ENCODE results near the gene SYNRG. TPM values are rescaled to one million over a fixed set of nuclear protein-coding genes. Genes with fewer than 3 reads are reported as not detected.

The SYNRG gene
- total RNA-seq, 1 donor from 2014 or later = 19.4 TPM

- DNase-seq (ENCODE audit: low read depth in 2 of 2) = no peak
These were observed 4.7 kb downstream of the SYNRG start for GRCh38 chr17:37604556-37604955.

GRCh38 chr17:37598145-37598544 lies 11.1 kb downstream of the SYNRG start:
- DNase-seq (ENCODE audit: low read depth in 2 of 2) = no peak

- no peak for DNase-seq (ENCODE audit: low read depth in 2 of 2)
These were observed 16.9 kb downstream of the SYNRG start for GRCh38 chr17:37592291-37592690.

GRCh38 chr17:37585066-37585465 lies 24.2 kb downstream of the SYNRG start:
- DNase-seq (ENCODE audit: low read depth in 2 of 2) = no peak

GRCh38 chr17:37576281-37576680 lies 32.9 kb downstream of the SYNRG start:
- no peak for DNase-seq (ENCODE audit: low read depth in 2 of 2)

- no peak for DNase-seq (ENCODE audit: low read depth in 2 of 2)
These were observed 34.8 kb downstream of the SYNRG start for GRCh38 chr17:37574427-37574826.

- no peak for DNase-seq (ENCODE audit: low read depth in 2 of 2)
These were observed 37.5 kb downstream of the SYNRG start for GRCh38 chr17:37571674-37572073.

- DNase-seq (ENCODE audit: low read depth in 2 of 2) = peak; percentile 63 to 65
These were observed 38.6 kb downstream of the SYNRG start for GRCh38 chr17:37570527-37571093.

- DNase-seq (ENCODE audit: low read depth in 2 of 2) = no peak
These were observed 40.7 kb downstream of the SYNRG start for GRCh38 chr17:37568350-37569053.

- no peak for DNase-seq (ENCODE audit: low read depth in 2 of 2)
These were observed 41.7 kb downstream of the SYNRG start for GRCh38 chr17:37567538-37567937.

GRCh38 chr17:37567137-37567536 lies 42.1 kb downstream of the SYNRG start:
- DNase-seq (ENCODE audit: low read depth in 2 of 2) = no peak

GRCh38 chr17:37564252-37564651 lies 45.0 kb downstream of the SYNRG start:
- DNase-seq (ENCODE audit: low read depth in 2 of 2) = no peak

- no peak for DNase-seq (ENCODE audit: low read depth in 2 of 2)
These were observed 47.0 kb downstream of the SYNRG start for GRCh38 chr17:37562016-37562745.

- no peak for DNase-seq (ENCODE audit: low read depth in 2 of 2)
These were observed 50.9 kb downstream of the SYNRG start for GRCh38 chr17:37558299-37558698.

GRCh38 chr17:37557482-37557881 lies 51.7 kb downstream of the SYNRG start:
- DNase-seq (ENCODE audit: low read depth in 2 of 2) = no peak

- DNase-seq (ENCODE audit: low read depth in 2 of 2) = no peak
These were observed 53.8 kb downstream of the SYNRG start for GRCh38 chr17:37555386-37555785.

- DNase-seq (ENCODE audit: low read depth in 2 of 2) = no peak
These were observed 55.7 kb downstream of the SYNRG start for GRCh38 chr17:37553401-37553966.

GRCh38 chr17:37551788-37552187 lies 57.4 kb downstream of the SYNRG start:
- no peak for DNase-seq (ENCODE audit: low read depth in 2 of 2)

GRCh38 chr17:37547986-37548385 lies 61.2 kb downstream of the SYNRG start:
- no peak for DNase-seq (ENCODE audit: low read depth in 2 of 2)

GRCh38 chr17:37546302-37546701 lies 62.9 kb downstream of the SYNRG start:
- DNase-seq (ENCODE audit: low read depth in 2 of 2) = no peak

GRCh38 chr17:37545486-37545885 lies 63.7 kb downstream of the SYNRG start:
- DNase-seq (ENCODE audit: low read depth in 2 of 2) = no peak

- DNase-seq (ENCODE audit: low read depth in 2 of 2) = no peak
These were observed 65.6 kb downstream of the SYNRG start for GRCh38 chr17:37543637-37544052.
